WERI-Rb-1 (cell line): Measurements from ENCODE around the gene BARD1.
"Not testable (repeated sequence)": the region's sequence is repeated elsewhere in the genome, so short reads cannot be mapped to it uniquely, and the experiment has no call there.

Experiments
- DNase-seq: peaks from one replicate; pipeline ENCODE4 v3.0.0-alpha.2; 2020
- H3K27ac ChIP-seq: fragments of 250-450 bp; sonication (Bioruptor Pico); 2 replicates; pipeline ENCODE4 v1.5.1; 2020; ENCODE audit warnings: mild to moderate bottlenecking, moderate library complexity
- H3K27me3 ChIP-seq: fragments of 250-450 bp; sonication (Bioruptor Pico); 2 replicates; pipeline ENCODE4 v1.5.1; 2021; ENCODE audit warnings: mild to moderate bottlenecking, low read depth, moderate library complexity; ENCODE audit not compliant: insufficient read depth, severe bottlenecking
- H3K36me3 ChIP-seq: fragments of 250-450 bp; sonication (Bioruptor Pico); 2 replicates; pipeline ENCODE4 v1.5.1; 2020; ENCODE audit warnings: mild to moderate bottlenecking, moderate library complexity
- H3K4me3 ChIP-seq: 2 replicates; pipeline ENCODE4 v1.5.1; 2011; ENCODE audit warnings: low read depth, mild to moderate bottlenecking, control low read depth, low read length
- H3K9me3 ChIP-seq: fragments of 250-450 bp; sonication (Bioruptor Pico); 2 replicates; pipeline ENCODE4 v1.5.1; 2021; ENCODE audit warnings: mild to moderate bottlenecking, moderate library complexity; ENCODE audit not compliant: severe bottlenecking
- TF ChIP-seq, protein P1 (sequence below): IDR thresholded peaks from 2 replicates; pipeline ENCODE4 v1.5.1; 2011; ENCODE audit warnings: low read depth, mild to moderate bottlenecking, control low read depth, inconsistent platforms, low read length

Gene BARD1

DNA sequence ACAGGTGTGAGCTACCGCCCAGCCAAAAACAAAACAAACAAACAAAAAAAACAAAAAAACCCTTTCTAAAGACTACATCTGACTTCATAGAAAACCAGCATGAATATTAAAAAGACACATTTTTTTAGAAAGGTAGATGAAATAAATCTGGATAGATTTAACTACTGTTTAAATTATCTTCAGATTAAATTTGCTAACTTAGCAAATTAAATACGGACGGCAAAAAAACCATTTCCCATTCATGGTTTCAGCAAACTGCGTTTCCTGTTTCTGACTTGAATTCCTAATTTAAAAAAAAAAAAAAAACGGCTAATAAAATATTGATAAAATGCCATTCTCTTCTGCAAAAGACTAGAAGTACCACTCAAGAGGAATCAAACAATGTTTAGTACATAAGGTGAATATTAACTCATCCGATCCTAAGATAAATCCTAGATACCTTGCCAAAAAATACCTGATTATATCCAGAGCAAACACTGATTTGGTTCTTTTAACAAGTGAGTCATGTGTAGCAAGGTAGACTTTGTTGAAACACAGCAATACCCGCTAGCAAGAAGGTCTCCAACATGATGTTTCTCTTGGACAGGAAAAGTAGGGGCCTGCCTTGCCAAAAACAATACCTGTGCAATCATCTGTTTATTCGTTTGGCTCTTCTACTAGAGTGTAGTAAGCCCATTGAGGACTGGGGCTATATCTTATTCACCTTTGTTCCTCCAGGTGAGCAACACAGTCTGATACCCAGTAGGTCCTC is 96.2 kb downstream of the BARD1 start:
- H3K9me3 ChIP-seq = no peaks in the 10 kb centered on the region
- TF ChIP-seq, protein P1, sequence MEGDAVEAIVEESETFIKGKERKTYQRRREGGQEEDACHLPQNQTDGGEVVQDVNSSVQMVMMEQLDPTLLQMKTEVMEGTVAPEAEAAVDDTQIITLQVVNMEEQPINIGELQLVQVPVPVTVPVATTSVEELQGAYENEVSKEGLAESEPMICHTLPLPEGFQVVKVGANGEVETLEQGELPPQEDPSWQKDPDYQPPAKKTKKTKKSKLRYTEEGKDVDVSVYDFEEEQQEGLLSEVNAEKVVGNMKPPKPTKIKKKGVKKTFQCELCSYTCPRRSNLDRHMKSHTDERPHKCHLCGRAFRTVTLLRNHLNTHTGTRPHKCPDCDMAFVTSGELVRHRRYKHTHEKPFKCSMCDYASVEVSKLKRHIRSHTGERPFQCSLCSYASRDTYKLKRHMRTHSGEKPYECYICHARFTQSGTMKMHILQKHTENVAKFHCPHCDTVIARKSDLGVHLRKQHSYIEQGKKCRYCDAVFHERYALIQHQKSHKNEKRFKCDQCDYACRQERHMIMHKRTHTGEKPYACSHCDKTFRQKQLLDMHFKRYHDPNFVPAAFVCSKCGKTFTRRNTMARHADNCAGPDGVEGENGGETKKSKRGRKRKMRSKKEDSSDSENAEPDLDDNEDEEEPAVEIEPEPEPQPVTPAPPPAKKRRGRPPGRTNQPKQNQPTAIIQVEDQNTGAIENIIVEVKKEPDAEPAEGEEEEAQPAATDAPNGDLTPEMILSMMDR = no peak
- no peaks in the 10 kb centered on the region; the same call in 1 of the 2 replicates for H3K36me3 ChIP-seq
- DNase-seq = no peak
- no peaks in the 10 kb centered on the region for H3K27me3 ChIP-seq
- H3K4me3 ChIP-seq = no peak overlapping the region
- H3K27ac ChIP-seq = no peak overlapping the region

DNA sequence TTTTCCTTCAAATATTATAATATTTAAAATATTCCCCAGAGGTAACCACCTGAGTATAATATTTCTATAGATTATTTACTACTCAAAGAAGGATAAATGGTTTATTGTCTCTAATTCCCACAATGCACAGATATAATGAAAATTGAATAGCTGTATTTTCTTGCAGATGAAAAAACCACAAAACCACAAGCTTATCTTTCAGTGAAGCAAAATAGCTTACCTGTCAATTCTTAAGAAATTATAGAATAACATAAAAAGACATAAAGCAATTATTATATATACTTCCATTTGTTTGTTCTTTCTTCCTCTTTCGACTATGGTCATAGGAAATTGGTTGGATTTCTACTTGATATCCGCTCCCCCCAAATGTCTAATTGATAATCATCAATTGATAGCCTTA is 98.8 kb downstream of the BARD1 start:
- no peaks in the 10 kb centered on the region for H3K27me3 ChIP-seq
- H3K9me3 ChIP-seq = no peaks in the 10 kb centered on the region
- H3K4me3 ChIP-seq = no peak overlapping the region
- H3K36me3 ChIP-seq = no peaks in the 10 kb centered on the region
- TF ChIP-seq, protein P1 = no peak
- no peak for DNase-seq
- H3K27ac ChIP-seq = no peak overlapping the region

DNA sequence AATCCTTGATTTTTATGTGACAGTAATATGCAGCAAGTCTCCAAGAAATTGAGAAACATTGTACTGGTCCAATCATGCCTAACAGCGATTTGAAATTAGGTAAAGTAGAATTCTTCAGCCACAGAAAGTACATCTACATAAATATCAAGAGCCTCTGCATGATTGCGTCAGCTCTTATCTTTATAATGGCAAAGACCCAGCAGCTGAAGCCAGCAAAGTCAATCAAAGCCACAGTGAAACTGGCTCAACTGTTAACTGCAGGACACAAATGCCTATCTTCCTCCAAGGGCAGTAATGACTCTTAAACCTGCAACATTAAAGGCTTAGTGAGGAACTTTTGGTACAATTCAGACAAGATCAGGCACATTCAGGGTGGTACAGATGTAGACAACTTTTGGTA is 102.5 kb downstream of the BARD1 start:
- TF ChIP-seq, protein P1 = no peak
- Histone ChIP-seq H3K36me3 (no peaks in the 10 kb centered on the region), H3K4me3 (no peak overlapping the region), H3K9me3 (peaks cover 2% of the 10 kb centered on the region), H3K27me3 (no peaks in the 10 kb centered on the region), H3K27ac (no peak overlapping the region)
- DNase-seq = no peak

DNA sequence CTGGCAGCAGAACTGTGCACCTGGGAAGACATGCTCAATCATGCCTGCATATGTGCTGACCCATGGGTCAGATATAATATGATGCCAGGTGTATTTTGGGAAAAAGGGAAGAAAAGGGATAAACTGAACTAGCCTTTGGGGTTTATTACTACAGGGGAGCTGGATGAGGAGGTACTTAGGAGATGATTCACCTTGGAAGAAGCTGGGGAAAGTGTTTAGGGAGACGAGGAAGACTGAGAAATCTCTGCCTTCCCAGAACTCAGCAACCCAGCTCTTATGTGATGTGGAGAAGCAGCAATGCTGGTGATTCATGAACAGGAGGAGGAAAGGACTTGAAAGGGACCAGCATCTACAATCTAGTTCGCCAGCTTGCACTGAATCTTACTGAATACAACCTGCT is 110.2 kb downstream of the BARD1 start:
- DNase-seq = no peak
- no peaks in the 10 kb centered on the region for H3K36me3 ChIP-seq
- TF ChIP-seq, protein P1 = no peak
- no peak overlapping the region for H3K4me3 ChIP-seq
- H3K27ac ChIP-seq = no peak overlapping the region
- no peaks in the 10 kb centered on the region for H3K27me3 ChIP-seq
- no peaks in the 10 kb centered on the region for H3K9me3 ChIP-seq

DNA sequence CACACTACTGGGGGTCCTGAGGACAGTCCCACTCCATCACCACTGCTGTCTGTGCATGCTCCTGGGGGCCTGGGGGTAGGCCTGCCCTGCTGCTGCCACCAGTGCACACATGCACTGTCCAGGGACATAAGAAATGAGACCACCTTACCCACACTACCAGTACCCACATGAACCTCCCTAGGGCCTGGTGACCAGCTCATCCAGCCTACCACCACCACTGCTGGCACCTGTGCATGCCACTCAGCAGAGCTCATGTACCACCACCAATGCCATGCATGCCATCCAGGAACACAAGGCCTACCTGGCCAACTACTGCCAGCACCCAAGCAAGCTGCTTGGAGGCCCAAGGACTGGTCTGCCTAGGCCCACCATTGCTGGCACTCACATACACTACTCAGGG is 112.8 kb downstream of the BARD1 start:
- Histone ChIP-seq H3K36me3 (no peaks in the 10 kb centered on the region), H3K9me3 (no peaks in the 10 kb centered on the region), H3K27ac (no peak overlapping the region), H3K4me3 (no peak overlapping the region), H3K27me3 (no peaks in the 10 kb centered on the region)
- TF ChIP-seq, protein P1 = no peak
- DNase-seq = no peak

DNA sequence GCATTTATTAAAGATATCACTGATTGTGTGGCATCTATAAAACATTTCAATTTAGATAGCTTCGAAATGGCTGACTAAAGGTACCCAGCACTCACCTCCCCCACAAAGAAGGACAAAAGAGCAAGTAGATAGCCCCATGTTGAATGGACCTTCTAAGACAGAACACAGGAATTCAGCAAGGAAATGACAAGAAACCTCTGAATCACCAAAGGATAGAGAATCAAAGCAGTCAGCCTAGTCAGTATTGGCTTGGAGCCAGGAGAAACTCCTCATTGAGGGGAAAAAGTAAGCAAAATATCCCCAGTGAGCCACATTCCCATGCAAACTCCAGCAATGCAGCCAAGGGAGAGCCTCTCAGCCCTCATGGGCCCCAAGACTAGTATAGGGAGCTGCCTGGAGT is 113.7 kb downstream of the BARD1 start:
- H3K9me3 ChIP-seq = no peaks in the 10 kb centered on the region
- no peak overlapping the region for H3K27ac ChIP-seq
- H3K27me3 ChIP-seq = no peaks in the 10 kb centered on the region
- DNase-seq = no peak
- TF ChIP-seq, protein P1 = no peak
- no peaks in the 10 kb centered on the region for H3K36me3 ChIP-seq
- H3K4me3 ChIP-seq = no peak overlapping the region

DNA sequence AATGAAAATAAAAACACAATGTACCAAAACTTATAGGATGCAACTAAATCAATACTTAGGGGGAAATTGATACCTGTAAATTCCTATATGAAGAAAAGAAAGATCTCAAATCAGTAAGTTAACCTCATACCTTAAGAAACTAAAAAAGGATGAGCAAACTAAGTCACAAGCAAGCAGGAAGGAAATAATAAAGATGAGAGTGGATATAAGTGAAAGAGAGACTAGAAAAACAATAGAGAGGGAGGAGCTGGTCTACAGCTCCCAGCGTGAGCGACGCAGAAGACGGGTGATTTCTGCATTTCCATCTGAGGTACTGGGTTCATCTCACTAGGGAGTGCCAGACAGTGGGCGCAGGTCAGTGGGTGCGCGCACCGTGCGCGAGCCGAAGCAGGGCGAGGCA is 125.9 kb downstream of the BARD1 start:
- not testable (repeated sequence) for H3K27ac ChIP-seq, DNase-seq, H3K36me3 ChIP-seq, H3K27me3 ChIP-seq, H3K9me3 ChIP-seq
- peak overlapping the region; percentile 22; the same call in 1 of the 2 replicates for H3K4me3 ChIP-seq
